ENCODE measurements around the gene OSBPL7. TPM values are rescaled to one million over a fixed set of nuclear protein-coding genes. Genes with fewer than 3 reads are reported as not detected.

OSBPL7 gene
- total and polyA plus RNA-seq, 2 of the 13 experiments (the other 11 are each of a cell fraction or from before 2014, with no cell fraction given) = 4.7 to 6.6 TPM

GRCh38 chr17:47838636-47839035, 17.0 kb upstream of the OSBPL7 start:
- Histone ChIP-seq H3K27ac (ENCODE audit: extremely low read length, insufficient read depth, low read length) (no peak overlapping the region), H3K4me3 (replicated peaks in 1 of 3; ENCODE audit: insufficient read depth in 1 of 3, low read depth in 2 of 3, low read length in 3 of 3) (no peak overlapping the region), H3K27me3 (ENCODE audit: control insufficient read depth in 1 of 2, insufficient read depth in 2 of 2, low read length in 2 of 2) (no peaks in the 10 kb centered on the region; a peak in 1 of 5 replicates), H3K36me3 (replicated peaks in 1 of 2; ENCODE audit: control insufficient read depth in 1 of 2, insufficient read depth in 2 of 2, low read length in 2 of 2) (no peaks in the 10 kb centered on the region; a peak in 2 of 5 replicates), H3K9me3 (ENCODE audit: low read length) (no peaks in the 10 kb centered on the region), H3K4me2 (ENCODE audit: low read depth, low read length) (no peak overlapping the region), H3K79me2 (ENCODE audit: insufficient read depth, low read length) (peaks cover 10% of the 10 kb centered on the region), H4K20me1 (ENCODE audit: insufficient read depth, low read length) (no peaks in the 10 kb centered on the region), H2AFZ (ENCODE audit: low read length) (no peak overlapping the region), H3K4me1 (ENCODE audit: insufficient read depth, low read length) (peaks cover 60% of the 10 kb centered on the region), H3K9ac (ENCODE audit: insufficient read depth, low read depth, low read length) (no peak overlapping the region)
- TF ChIP-seq AGO2 (optimal IDR thresholded peaks at IDR 0.05; ENCODE audit: low read depth, low read length) (peak; percentile 42), ATF5 (CRISPR knock-in tag; IDR thresholded peaks at IDR 0.05; ENCODE audit: low read depth) (no peak)
- POLR2A ChIA-PET = interaction anchor here (1.1 kb wide), 1 partner anchor 57 kb away, joined by 3 read pairs; the partner anchor contains the start of gene SP2
- CTCF ChIA-PET (ENCODE audit: low intra/inter-chr PET ratio, low total read pairs) = no interaction called here
- DNase-seq (ENCODE audit: low spot score) (no peak), FAIRE-seq (no peak), ATAC-seq (no peak)
- no TSS peak for BruUV-seq (replicated peaks)
- intact Hi-C loops (cut with micrococcal nuclease; ENCODE audit: unreplicated experiment) (no loop called here), in situ Hi-C loops (cut with HindIII; ENCODE audit: extremely low pct_ligation_motif_present, low pct_unique_long_range_greater_than_20kb) (no loop called here)
- 98% methylated on average over 12 of the region's 13 CpGs for WGBS (ENCODE audit: low lambda C conversion rate)

- BruUV-seq (replicated peaks) = no TSS peak
- in situ Hi-C loops (cut with HindIII; ENCODE audit: extremely low pct_ligation_motif_present, low pct_unique_long_range_greater_than_20kb) (no loop called here), intact Hi-C loops (cut with micrococcal nuclease; ENCODE audit: unreplicated experiment) (no loop called here)
- TF ChIP-seq MNT (IDR thresholded peaks at IDR 0.05) = no peak
- TF ChIP-seq XRCC5 (optimal IDR thresholded peaks at IDR 0.05; ENCODE audit: low read length) = peak; percentile 30
- TF ChIP-seq ZNF414 (CRISPR knock-in tag; IDR thresholded peaks at IDR 0.05) = no peak
- TF ChIP-seq ZNF3 (CRISPR knock-in tag; IDR thresholded peaks at IDR 0.05) = no peak
- TF ChIP-seq ZBTB3 (CRISPR knock-in tag; IDR thresholded peaks at IDR 0.05; ENCODE audit: borderline replicate concordance, low read depth) = no peak
- peak; percentile 77 for TF ChIP-seq SRSF1 (optimal IDR thresholded peaks at IDR 0.05; ENCODE audit: low read depth, low read length)
- no peak for TF ChIP-seq BORCS8-MEF2B (CRISPR knock-in tag; IDR thresholded peaks at IDR 0.05)
These were observed 15.9 kb upstream of the OSBPL7 start for GRCh38 chr17:47837401-47838039.

More at GRCh38 chr17:47837401-47838039, 15.9 kb upstream of the OSBPL7 start:
- 40% methylated on average over 12 of the region's 13 CpGs for WGBS (ENCODE audit: low lambda C conversion rate)
- H3K27me3 ChIP-seq (ENCODE audit: control insufficient read depth in 1 of 2, insufficient read depth in 2 of 2, low read length in 2 of 2) = no peaks in the 10 kb centered on the region; a peak in 1 of 5 replicates
- H2AFZ ChIP-seq (ENCODE audit: low read length) = no peak overlapping the region
- peak overlapping the region; percentile 40; the same call in 1 of the 2 replicates for H3K9ac ChIP-seq (ENCODE audit: insufficient read depth, low read depth, low read length)
- ATAC-seq (peak; percentile 2; the same call in 1 of the 3 replicates), FAIRE-seq (peak; percentile 61), DNase-seq (ENCODE audit: low spot score) (peak; percentile 30)
- H3K79me2 ChIP-seq (ENCODE audit: insufficient read depth, low read length) = peaks cover 10% of the 10 kb centered on the region
- peak overlapping the region; percentile 26 for H3K4me2 ChIP-seq (ENCODE audit: low read depth, low read length)
- H4K20me1 ChIP-seq (ENCODE audit: insufficient read depth, low read length) = no peaks in the 10 kb centered on the region
- H3K4me3 ChIP-seq (replicated peaks in 1 of 3; ENCODE audit: insufficient read depth in 1 of 3, low read depth in 2 of 3, low read length in 3 of 3) = peak overlapping the region in 1 of 3 experiments; percentile 8; a peak in 1 of 6 replicates
- H3K4me1 ChIP-seq (ENCODE audit: insufficient read depth, low read length) = peaks cover 49% of the 10 kb centered on the region
- H3K9me3 ChIP-seq (ENCODE audit: low read length) = no peaks in the 10 kb centered on the region
- CTCF ChIA-PET (ENCODE audit: low intra/inter-chr PET ratio, low total read pairs) = no interaction called here
- POLR2A ChIA-PET = interaction anchor here (1.0 to 2.3 kb wide), 3 partner anchors 13 to 133 kb away, joined by 3 to 12 read pairs (median 4); partner anchors contain the start of genes CDK5RAP3, SP2 and SP6
- H3K36me3 ChIP-seq (replicated peaks in 1 of 2; ENCODE audit: control insufficient read depth in 1 of 2, insufficient read depth in 2 of 2, low read length in 2 of 2) = no peaks in the 10 kb centered on the region; a peak in 2 of 5 replicates
- H3K27ac ChIP-seq (ENCODE audit: extremely low read length, insufficient read depth, low read length) = peak overlapping the region; percentile 65

Data from HepG2 (cell line).